Lung (tissue), 12 donors: ENCODE measurements around the gene CHMP1B. TPM values are rescaled to one million over a fixed set of nuclear protein-coding genes. Genes with fewer than 3 reads are reported as not detected.
A peak's percentile ranks its signal among the peaks of the same experiment; 100 is the strongest.

ENCODE experiments used
- ATAC-seq: fragments of 200-7000 bp; cut with Tn5 transposase; one replicate; pipeline ENCODE4 v1.9.1; 2020; ENCODE audit warnings: moderate number of reproducible peaks; ENCODE audit not compliant: insufficient read depth, low FRiP score
- DNase-seq, 3 donors: peaks; one replicate each; pipeline ENCODE4 v3.0.0-alpha.2; 2013 to 2017
- H3K27ac ChIP-seq, 2 donors: one replicate each; pipeline ENCODE4 v1.5.1; 2013; ENCODE audit warnings: mild to moderate bottlenecking in 2 of 2, moderate library complexity in 2 of 2, control low read depth in 1 of 2, inconsistent platforms in 1 of 2, low read depth in 1 of 2, low read length in 1 of 2
- H3K27me3 ChIP-seq, 3 donors: one replicate each; pipeline ENCODE4 v1.5.1; 2013; ENCODE audit warnings: low read length in 2 of 3; ENCODE audit not compliant: control insufficient read depth in 3 of 3, insufficient read depth in 3 of 3
- H3K36me3 ChIP-seq, 4 donors: one replicate each; pipeline ENCODE4 v1.5.1; 2013; ENCODE audit warnings: low read length in 4 of 4, mild to moderate bottlenecking in 1 of 4, moderate library complexity in 1 of 4; ENCODE audit not compliant: control insufficient read depth in 4 of 4, insufficient read depth in 4 of 4
- H3K4me1 ChIP-seq, 5 donors: one replicate each; pipeline ENCODE4 v1.5.1; 2013; ENCODE audit warnings: low read length in 5 of 5, mild to moderate bottlenecking in 2 of 5, moderate library complexity in 1 of 5; ENCODE audit not compliant: control insufficient read depth in 5 of 5, insufficient read depth in 5 of 5
- H3K4me3 ChIP-seq: one replicate; pipeline ENCODE4 v1.5.1; 2013; ENCODE audit warnings: mild to moderate bottlenecking, control low read depth, moderate library complexity
- H3K9ac ChIP-seq, 2 donors: one replicate each; pipeline ENCODE4 v1.5.1; 2013; ENCODE audit warnings: low read length in 2 of 2, control low read depth in 1 of 2; ENCODE audit not compliant: insufficient read depth in 1 of 2
- H3K9me3 ChIP-seq, 4 donors: one replicate each; pipeline ENCODE4 v1.5.1; 2013; ENCODE audit warnings: low read length in 3 of 4, mild to moderate bottlenecking in 1 of 4, moderate library complexity in 1 of 4; ENCODE audit not compliant: control insufficient read depth in 4 of 4, insufficient read depth in 3 of 4
- WGBS, 2 donors: extraction: QIAGEN DNeasy Blood & Tissue Kit; methylation state at CpG; one replicate each; pipeline ENCODE4 v1.1.7; 2013; 5-methylcytosine and 5-hydroxymethylcytosine counted together
- polyA plus RNA-seq, 2 donors: library from polyadenylated mRNA; stranded (reverse); fragments of 200-250 nt; gene quantifications; one replicate each; pipeline ENCODE4 v1.2.1, GENCODE V29; 2013
- total RNA-seq, 2 donors: library from RNA; depleted of rRNA in 1 of 2; stranded (reverse); fragments of >200 nt in 1 of 2; gene quantifications; one replicate each; pipeline ENCODE4 v1.2.1, GENCODE V29; 2014 to 2021
- TF ChIP-seq, protein P1 (sequence below): IDR thresholded peaks from 2 replicates; pipeline ENCODE4 v1.5.1; 2012; ENCODE audit warnings: mild to moderate bottlenecking; ENCODE audit errors: control extremely low read depth, extremely low read depth
- donor health status: control.
- donor health status: control.
- donor health status: Bipolar disorder and iron deficiency.
- donor health status: healthy.
- donor health status: DM: yes; HTN: yes; CAD: no.

Gene CHMP1B
- total and polyA plus RNA-seq, 4 donors, result 34.6 to 56.2 (median 40.3) TPM

- no peaks in the 10 kb centered on the region for H3K4me1 ChIP-seq
- ATAC-seq (no peak), DNase-seq (peak in 2 of 3 donors; percentile 7 to 22)
- 80 to 82% methylated on average over 6 of the region's 6 CpGs for WGBS, 2 donors
- TF ChIP-seq, protein P1, sequence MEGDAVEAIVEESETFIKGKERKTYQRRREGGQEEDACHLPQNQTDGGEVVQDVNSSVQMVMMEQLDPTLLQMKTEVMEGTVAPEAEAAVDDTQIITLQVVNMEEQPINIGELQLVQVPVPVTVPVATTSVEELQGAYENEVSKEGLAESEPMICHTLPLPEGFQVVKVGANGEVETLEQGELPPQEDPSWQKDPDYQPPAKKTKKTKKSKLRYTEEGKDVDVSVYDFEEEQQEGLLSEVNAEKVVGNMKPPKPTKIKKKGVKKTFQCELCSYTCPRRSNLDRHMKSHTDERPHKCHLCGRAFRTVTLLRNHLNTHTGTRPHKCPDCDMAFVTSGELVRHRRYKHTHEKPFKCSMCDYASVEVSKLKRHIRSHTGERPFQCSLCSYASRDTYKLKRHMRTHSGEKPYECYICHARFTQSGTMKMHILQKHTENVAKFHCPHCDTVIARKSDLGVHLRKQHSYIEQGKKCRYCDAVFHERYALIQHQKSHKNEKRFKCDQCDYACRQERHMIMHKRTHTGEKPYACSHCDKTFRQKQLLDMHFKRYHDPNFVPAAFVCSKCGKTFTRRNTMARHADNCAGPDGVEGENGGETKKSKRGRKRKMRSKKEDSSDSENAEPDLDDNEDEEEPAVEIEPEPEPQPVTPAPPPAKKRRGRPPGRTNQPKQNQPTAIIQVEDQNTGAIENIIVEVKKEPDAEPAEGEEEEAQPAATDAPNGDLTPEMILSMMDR, result no peak
- no peaks in the 10 kb centered on the region for H3K27me3 ChIP-seq
- H3K4me3 ChIP-seq, result no peak overlapping the region
- no peak overlapping the region for H3K9ac ChIP-seq
- no peak overlapping the region for H3K27ac ChIP-seq
- no peaks in the 10 kb centered on the region for H3K9me3 ChIP-seq
- H3K36me3 ChIP-seq, result no peaks in the 10 kb centered on the region
These were observed 22.3 kb upstream of the CHMP1B start for GRCh38 chr18:11828786-11829432.

GRCh38 chr18:11830585-11830984 is 20.6 kb upstream of the CHMP1B start:
- Histone ChIP-seq H3K36me3 (no peaks in the 10 kb centered on the region), H3K27ac (no peak overlapping the region), H3K27me3 (no peaks in the 10 kb centered on the region), H3K9me3 (no peaks in the 10 kb centered on the region), H3K9ac (no peak overlapping the region), H3K4me3 (no peak overlapping the region), H3K4me1 (peaks cover 0 to 2% (median 0%) of the 10 kb centered on the region in 5 donors)
- 94 to 96% methylated on average over 4 of the region's 4 CpGs for WGBS, 2 donors
- DNase-seq (no peak), ATAC-seq (no peak)
- TF ChIP-seq, protein P1, result no peak

DNA sequence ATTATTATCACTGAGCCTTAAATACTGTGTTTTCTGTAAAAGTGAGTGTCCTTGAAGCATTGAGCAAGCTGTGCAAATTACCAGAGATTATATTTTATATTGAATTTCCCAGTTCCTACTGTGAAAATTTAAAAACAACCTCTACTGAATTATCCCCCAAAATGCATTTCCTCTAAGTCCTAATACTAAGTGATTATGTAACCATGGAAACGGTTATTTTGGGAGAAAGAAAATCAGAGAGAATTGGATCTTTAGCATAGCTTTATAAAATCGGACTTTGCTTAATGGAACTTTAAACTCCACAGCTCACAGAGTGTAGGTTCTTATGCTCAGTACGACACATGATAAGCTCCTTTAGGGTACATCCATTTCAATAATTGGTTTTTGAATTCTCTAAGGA is 19.3 kb upstream of the CHMP1B start:
- Histone ChIP-seq H3K9me3 (no peaks in the 10 kb centered on the region), H3K4me3 (no peak overlapping the region), H3K4me1 (peaks cover 0 to 2% (median 0%) of the 10 kb centered on the region in 5 donors), H3K9ac (no peak overlapping the region), H3K27me3 (no peaks in the 10 kb centered on the region), H3K36me3 (no peaks in the 10 kb centered on the region), H3K27ac (no peak overlapping the region)
- ATAC-seq (no peak), DNase-seq (no peak)
- 90 to 94% methylated on average over 3 of the region's 3 CpGs for WGBS, 2 donors
- TF ChIP-seq, protein P1, result no peak

DNA sequence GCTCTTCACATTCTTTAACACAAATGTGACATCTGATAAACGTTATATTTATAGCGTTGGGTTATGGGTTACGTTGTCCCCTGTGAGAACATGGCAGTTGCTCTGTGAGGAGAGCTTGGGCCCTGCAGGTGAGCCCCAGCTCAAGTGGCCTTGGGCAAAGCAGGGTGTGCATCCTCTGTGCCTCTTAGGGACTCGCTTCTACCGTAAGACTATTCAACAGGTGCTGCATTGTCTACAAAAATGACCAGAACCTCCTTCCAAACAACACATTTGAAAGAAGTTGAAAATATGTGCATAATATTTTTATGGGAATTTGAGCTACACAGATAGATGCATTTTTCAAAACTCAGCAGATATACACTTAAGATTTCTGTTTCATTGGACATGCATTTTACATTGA is 16.4 kb upstream of the CHMP1B start:
- peaks cover 0 to 2% (median 0%) of the 10 kb centered on the region in 5 donors for H3K4me1 ChIP-seq
- no peak for DNase-seq
- no peaks in the 10 kb centered on the region for H3K9me3 ChIP-seq
- H3K27ac ChIP-seq, result no peak overlapping the region
- TF ChIP-seq, protein P1, result no peak
- H3K27me3 ChIP-seq, result no peaks in the 10 kb centered on the region
- no peak for ATAC-seq
- no peak overlapping the region for H3K4me3 ChIP-seq
- H3K36me3 ChIP-seq, result no peaks in the 10 kb centered on the region
- 69 to 76% methylated on average over 5 of the region's 5 CpGs for WGBS, 2 donors
- H3K9ac ChIP-seq, result no peak overlapping the region
